GM08714 (cell line): ENCODE results near the gene DGUOK.
"Not testable (repeated sequence)": the region's sequence is repeated elsewhere in the genome, so short reads cannot be mapped to it uniquely, and the experiment has no call there.

Source experiments
- H3K4me3 ChIP-seq: fragments of 200-500 bp; sonication (Bioruptor generic); 2 replicates; pipeline ENCODE4 v1.5.1; 2014; ENCODE audit warnings: mild to moderate bottlenecking, low read length, inconsistent platforms
- ZNF274 ChIP-seq: IDR thresholded peaks from 2 replicates; pipeline ENCODE4 v1.6.1; 2012; ENCODE audit warnings: mild to moderate bottlenecking, low read depth, low read length

Gene DGUOK

DNA sequence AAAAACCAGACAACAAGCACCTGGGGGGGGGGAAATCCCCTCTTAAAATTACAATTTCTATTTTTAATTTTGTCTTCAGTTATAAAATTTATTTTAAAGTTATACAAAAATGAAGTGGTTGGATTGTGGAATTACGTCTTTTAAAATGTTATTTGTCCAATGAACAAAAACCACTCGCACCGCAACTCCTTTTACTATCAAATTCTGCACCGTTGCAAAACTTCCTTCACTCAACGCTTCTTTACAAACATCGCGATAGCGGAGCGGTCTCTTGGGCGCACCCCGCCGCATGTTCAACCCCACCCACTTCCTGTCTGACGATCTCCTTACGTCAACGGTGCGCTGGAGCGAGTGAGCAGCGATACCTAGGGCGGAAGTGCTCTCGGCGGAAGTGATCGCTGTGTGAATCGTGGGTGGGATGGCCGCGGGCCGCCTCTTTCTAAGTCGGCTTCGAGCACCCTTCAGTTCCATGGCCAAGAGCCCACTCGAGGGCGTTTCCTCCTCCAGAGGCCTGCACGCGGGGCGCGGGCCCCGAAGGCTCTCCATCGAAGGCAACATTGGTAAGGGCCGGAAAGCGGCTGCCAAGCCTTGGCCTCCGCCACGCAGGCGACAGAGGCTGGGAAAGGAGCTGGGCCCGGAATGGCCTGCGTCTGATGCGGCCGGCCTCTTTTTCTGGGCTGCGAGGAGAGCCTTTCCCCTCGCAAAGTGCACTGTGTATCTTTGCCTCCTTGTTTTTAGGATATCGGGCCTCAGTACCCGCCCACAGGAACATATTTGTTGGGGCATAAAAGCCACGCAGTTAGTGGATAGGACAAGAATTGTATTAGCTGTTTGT is at the start of gene DGUOK:
TSS of gene DGUOK (plus strand) at position 388 of the 835 bp plus-strand sequence. CDS start at position 419, 31 bp downstream.
- TF ChIP-seq ZNF274: no peak
- peak within 1 kb of the TSS; percentile 88 for H3K4me3 ChIP-seq

DNA sequence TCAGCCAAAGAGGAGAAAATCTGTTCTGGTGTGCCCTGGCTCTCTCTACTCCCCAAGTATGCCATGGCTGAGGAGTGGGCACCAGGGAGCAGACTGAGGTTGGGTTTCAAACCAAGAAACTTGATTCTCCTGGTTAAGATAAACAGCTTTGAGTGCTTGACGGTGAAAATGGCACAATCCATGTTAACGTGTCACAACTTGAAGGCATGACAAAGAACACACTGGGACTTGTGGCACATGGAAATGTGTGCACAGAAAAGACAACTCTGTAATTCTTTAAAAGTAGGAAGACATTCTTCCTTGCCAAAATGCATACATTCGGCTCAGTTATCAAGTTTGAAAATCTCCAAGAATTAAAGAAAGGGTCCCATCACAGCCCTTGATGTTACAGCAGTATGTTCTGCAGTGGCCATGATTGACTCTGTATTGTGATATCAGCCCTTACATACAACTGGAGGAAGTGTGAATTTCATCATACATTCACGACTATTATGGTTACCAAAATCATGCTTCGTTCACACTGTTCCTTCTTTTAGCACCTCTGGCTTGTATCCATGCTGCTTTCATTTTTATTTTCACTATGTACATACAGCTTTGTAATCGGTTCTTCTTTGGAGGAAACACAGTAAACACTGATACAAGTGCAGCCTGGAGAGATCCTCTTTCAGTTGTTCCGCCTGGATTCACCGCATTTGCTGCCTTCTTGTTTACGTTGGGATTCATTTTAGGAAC is 49.4 kb upstream of the DGUOK start:
- no peak for TF ChIP-seq ZNF274

DNA sequence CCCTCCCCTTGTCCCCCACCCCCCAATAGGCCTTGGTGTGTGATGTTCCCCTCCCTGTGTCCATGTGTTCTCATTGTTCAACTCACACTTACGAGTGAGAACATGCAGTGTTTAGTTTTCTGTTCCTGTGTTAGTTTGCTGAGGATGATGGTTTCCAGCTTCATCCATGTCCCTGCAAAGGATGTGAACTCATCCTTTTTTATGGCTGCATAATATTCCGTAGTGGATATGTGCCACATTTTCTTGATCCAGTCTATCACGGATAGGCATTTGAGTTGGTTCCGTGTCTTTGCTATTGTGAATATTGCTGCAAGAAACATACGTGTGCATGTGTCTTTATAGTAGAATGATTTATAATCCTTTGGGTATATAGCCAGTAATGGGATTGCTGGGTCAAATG is 48.7 kb upstream of the DGUOK start:
- not testable (repeated sequence) for H3K4me3 ChIP-seq

More for the DNA sequence above, 49.4 kb upstream of the DGUOK start:
- no peak overlapping the region for H3K4me3 ChIP-seq

DNA sequence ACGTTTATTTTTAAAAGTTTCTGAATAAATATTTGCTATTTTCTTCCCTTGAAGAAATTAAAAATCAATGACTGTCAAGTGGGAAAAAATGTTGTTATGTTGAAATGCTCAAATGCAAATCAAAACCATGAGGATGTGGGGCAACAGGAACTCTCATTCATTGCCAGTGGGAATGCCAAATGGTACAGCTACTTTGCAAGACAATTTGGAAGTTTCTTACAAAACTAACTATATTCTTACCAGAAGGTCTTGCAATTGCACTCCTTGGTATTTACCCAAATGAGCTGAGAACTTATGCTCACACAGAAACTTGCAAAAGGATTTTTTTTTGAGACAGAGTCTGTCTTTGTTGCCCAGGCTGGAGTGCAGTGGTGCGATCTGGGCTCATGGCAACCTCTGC is 41.3 kb upstream of the DGUOK start:
- H3K4me3 ChIP-seq: no peak overlapping the region
- TF ChIP-seq ZNF274: no peak

DNA sequence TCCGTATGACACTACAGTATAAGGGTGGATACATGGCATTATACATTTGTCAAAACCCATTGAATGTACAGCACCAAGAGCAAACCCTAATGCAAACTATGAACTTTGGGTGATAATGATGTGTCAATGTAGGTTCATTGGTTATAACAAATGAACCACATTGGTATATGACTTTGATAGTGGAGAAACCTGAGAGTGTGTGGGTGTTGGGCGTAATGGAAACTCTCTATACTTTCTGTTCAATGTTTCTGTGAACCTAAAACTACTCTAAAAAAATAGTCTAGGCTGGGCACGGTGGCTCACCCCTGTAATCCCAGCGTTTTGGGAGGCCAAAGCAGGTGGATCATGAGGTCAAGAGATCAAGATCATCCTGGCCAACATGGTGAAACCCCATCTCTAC is 40.3 kb upstream of the DGUOK start:
- H3K4me3 ChIP-seq: no peak overlapping the region
- TF ChIP-seq ZNF274: no peak

DNA sequence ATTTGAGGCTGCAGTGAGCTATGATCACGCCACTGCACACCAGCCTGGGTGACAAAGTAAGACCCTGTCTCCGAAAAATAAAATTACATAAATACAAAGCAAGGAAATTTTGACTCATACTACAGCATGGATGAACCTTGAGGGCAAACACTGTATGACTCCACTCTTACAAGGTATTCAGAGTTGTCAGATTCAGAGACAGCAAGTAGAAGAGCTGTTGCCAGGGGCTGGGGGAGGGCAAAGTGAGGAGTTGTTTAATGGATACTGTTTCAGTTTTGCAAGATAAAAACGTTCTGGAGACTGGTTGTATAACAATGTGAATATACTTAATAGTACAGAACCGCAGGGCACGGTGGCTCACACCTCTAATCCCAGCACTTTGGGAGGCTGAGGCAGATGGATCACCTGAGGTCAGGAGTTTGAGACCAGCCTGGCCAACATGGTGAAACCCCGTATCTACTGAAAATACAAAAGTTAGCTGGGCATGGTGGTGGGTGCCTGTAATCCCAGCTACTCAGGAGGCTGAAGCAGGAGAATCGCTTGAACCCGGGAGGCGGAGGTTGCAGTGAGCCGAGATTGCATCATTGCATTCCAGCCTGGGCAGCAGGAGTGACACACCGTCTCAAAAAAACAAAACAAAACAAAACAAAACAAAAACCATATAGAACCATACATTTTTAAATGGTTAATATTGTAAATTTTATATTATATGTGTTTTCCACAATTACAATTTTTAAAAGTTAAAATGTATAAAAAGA is 38.9 kb upstream of the DGUOK start:
- not testable (repeated sequence) for H3K4me3 ChIP-seq

DNA sequence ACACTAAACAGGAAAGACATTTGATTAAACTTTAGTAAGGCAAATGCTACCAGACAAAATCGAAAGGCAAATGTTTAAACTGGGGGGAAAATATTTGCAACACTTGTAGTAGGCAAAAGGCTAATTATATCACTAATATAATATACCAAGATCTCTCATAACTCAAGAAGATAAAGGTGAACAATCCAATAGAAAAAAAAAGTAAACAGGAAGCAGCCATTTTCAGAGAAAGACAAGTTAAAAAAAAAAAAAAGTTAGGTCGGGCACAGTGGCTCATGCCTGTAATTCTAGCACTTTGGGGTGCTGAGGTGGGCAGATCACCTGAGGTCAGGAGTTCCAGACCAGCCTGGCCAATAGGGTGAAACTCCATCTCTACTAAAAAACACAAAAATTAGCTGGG is 38.3 kb upstream of the DGUOK start:
- no peak for TF ChIP-seq ZNF274
- no peak overlapping the region for H3K4me3 ChIP-seq

DNA sequence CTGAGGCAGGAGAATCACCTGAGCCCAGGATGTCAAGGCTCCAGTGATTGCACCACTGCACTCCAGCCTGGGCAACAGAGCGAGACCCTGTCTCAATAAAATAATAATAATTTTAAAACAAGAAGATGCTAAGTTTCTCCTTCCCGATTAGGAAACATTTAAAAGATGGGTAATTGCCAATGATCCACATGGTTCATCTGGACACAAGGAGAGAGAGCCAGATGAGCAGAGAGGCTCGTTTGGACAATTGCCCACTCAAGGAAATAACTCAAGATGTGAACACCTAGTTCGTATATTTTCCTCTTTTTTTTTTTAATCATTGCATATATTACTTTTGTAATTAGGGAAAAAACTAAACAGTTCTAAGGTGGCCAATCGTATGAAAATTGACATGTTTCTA is 37.5 kb upstream of the DGUOK start:
- no peak for TF ChIP-seq ZNF274
- no peak overlapping the region for H3K4me3 ChIP-seq

DNA sequence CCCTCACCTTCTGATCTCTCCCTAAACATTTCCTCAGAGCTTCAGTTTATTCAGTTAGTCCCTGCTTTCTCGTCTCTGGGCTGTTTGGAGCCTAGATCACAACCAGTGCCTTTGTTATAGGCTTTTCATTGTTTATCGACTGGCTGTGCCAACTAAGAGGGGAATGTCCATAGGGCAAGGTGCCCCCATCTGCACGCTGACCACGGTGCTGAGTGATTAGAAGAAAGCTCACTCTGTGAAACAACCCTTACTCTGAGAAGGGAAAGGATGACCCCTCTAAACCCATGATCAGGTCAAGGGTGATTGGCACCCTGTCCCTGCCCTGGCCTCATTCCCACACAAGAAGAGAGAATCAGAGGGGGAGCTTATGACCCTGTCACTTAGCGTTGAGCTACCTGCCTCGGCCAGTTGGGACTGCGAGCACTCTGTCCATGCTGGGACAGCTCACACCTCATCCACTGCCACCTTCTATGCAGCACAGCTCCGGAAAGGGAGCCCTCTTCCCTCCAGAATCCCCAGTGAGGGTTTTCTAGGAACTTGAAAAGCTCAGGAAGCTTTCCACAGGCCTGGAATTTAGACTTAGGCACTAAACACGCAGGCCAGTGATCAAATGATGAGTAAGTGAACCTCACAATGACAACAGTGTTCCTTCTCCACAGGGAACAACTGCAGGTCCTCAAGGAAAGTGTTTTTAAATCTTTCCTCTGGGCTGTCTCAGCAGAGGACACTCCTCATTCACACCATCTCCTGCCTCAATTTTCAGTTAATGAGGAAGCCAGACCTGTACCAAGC is 36.2 kb upstream of the DGUOK start:
- no peak for TF ChIP-seq ZNF274

DNA sequence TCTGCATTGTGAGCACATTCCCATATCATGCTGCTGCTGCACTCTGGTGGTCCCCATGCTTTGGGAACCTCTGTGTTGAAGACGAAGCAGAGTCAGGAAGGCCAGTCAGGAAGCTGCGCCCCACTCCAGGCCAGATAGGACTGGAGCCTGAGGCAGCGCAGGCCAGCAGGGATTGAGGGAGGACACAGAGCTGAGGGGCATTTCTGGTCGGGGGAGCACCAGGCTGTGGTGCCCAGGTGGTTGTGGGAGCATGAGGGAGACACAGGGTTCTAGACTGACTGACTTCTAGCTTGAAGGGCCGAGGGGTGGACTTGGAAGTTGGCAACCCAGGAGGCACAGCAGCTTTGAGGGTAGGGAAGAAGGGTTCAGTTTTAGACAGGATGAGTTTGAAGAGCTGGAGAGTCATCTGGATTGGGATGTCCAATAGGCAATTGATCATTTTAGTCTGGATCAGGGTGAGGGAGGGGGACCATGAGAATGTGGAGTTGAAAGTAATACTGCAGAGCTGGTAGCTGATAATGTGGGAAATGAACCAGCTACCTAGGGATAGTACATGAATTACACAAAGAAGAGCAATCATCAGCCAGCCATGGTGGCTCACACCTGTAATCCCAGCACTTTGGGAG is 35.3 kb upstream of the DGUOK start:
- TF ChIP-seq ZNF274: no peak
- no peak overlapping the region for H3K4me3 ChIP-seq

More for the DNA sequence above, 36.2 kb upstream of the DGUOK start:
- no peak overlapping the region for H3K4me3 ChIP-seq

DNA sequence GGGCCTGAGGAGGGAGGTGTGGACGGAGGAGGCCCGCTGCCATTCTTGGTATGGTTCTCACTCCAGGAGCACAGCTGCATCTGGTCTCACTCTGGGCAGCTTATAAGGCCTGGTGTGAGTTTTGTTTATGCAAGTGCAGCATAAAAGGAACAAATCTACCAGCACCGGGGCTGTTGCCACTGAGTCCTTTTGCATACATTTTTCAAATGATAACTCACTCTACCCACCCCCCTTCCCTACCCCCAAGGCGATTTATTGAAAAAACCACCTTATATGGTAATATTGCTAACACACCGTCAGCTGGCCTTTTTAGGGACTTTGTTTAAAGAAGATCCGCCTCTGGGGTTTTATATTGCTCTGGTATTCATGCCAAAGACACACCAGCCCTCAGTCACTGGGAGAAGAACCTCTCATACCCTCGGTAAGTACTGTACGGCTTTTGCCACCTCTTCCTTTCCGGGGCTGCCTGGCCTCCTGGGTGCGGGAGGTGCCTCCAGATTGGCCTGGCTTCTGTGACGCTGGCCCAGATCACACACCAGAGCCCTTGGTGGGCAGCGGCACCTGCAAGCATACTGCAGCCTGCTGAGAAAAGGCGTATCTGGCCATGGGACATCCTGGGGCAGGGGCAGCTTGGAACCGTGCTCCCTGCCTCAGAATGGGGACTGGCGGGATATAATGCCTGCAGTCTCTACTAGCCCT is 33.9 kb upstream of the DGUOK start, which contains the start of gene ACTG2:
TSS of gene ACTG2 (plus strand) at position 378 of the 699 bp plus-strand sequence. CDS start 8,304 bp downstream, outside the sequence.
- TF ChIP-seq ZNF274: no peak
- H3K4me3 ChIP-seq: no peak within 1 kb of the TSS

DNA sequence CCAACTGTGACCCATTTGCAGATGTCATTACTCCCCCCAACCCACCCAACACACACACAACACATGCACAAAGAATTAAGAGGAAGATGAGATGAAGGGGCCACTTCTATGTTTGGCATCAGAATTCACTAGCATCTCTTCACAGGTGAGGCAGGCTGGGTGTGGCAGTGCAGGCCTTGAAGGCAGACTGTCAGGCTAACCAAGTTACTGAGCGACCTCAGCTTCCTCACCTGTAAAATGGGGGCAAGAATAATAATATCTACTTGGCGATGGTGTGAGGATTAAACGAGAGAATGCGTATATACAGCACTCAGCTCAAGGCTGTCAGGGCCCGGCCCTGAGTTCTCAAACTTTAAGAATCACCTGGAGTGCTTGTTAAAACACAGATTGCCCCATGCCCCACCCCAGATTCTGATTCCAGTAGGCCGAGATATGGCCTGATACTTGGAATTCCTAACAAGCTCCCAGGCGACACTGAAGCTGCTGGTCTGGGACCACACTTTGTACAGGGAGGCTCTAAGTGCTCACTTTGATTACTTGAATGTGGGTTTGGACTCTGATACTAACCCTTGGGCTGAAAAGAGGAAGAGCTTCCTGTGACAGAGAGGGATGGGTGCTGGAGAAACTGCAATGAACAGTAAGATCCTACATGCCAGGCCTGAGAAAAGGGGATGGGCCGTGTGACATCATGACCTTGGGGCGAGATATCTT is 32.8 kb upstream of the DGUOK start:
- no peak for TF ChIP-seq ZNF274
- no peak overlapping the region for H3K4me3 ChIP-seq

DNA sequence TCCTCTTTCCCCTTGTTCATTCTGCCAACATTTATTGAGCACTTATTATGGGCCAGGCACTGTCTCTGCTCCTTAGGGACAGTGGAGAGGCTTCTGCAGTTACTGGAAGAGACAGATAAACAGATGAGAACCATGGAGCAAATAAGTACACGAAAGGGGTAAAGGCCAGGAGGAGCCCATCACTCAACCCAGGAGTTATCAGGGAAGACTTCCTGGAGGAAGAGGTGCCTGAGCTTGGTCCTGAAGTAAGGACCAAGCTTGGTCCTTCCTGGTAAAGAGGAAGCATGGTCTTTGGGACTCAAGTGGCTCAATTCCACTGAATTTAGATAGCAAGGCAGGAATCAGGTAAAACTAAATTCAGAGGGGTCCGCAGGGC is 32.2 kb upstream of the DGUOK start:
- no peak overlapping the region for H3K4me3 ChIP-seq
- TF ChIP-seq ZNF274: no peak
